Activated T-cell treated with anti-CD3 and anti-CD28 coated beads, Interleukin-2, amount 50 U/mL, for 4 hours (primary cell): ENCODE results near the gene ESPN. TPM values are rescaled to one million over a fixed set of nuclear protein-coding genes. Genes with fewer than 3 reads are reported as not detected.
A peak's percentile ranks its signal among the peaks of the same experiment; 100 is the strongest.
"Not testable (repeated sequence)": the region's sequence is repeated elsewhere in the genome, so short reads cannot be mapped to it uniquely, and the experiment has no call there.

Experiments used
- ATAC-seq, 2 donors: fragments of 200-7000 bp; cut with Tn5 transposase; one replicate each; pipeline ENCODE4 v1.10.0; 2021
- DNase-seq: peaks from one replicate; pipeline ENCODE4 v3.0.0-alpha.2; 2020
- H3K27me3 Mint-ChIP-seq: one replicate; pipeline ENCODE4 v1.8.0; 2021; ENCODE audit warnings: low read depth, mixed read lengths
- H3K36me3 Mint-ChIP-seq: one replicate; pipeline ENCODE4 v1.8.0; 2022; ENCODE audit warnings: mixed read lengths; ENCODE audit not compliant: insufficient read depth
- H3K4me1 Mint-ChIP-seq: one replicate; pipeline ENCODE4 v1.8.0; 2021; ENCODE audit warnings: low read depth, mixed read lengths
- H3K4me3 Mint-ChIP-seq: one replicate; pipeline ENCODE4 v1.8.0; 2021; ENCODE audit warnings: mild to moderate bottlenecking, moderate library complexity, mixed read lengths
- H3K9me3 Mint-ChIP-seq: one replicate; pipeline ENCODE4 v1.8.0; 2021; ENCODE audit warnings: mixed read lengths
- total RNA-seq, 3 donors: library from RNA; stranded (reverse); gene quantifications; one replicate each; pipeline ENCODE4 v1.2.1, GENCODE V29; 2021

ESPN gene
- total RNA-seq, 3 donors from 2014 or later, result 0.42 to 0.76 (median 0.60) TPM

DNA sequence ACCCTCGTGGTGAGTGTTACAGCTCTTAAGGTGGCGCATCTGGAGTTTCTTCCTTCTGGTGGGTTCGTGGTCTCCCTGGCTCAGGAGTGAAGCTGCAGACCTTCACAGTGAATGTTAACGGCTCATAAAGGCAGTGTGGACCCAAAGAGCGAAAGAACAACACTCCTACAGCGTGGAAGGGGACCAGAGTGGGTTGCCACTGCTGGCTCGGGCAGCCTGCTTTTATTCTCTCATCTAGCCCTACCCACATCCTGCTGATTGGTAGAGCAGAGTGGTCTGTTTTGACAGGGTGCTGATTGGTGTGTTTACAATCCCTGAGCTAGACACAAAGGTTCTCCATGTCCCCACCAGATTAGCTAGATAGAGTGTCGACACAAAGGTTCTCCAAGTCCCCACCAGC, 29.4 kb upstream of the ESPN start:
- ATAC-seq, DNase-seq: not testable (repeated sequence)
- H3K4me3 Mint-ChIP-seq, result peak overlapping the region; percentile 43

DNA sequence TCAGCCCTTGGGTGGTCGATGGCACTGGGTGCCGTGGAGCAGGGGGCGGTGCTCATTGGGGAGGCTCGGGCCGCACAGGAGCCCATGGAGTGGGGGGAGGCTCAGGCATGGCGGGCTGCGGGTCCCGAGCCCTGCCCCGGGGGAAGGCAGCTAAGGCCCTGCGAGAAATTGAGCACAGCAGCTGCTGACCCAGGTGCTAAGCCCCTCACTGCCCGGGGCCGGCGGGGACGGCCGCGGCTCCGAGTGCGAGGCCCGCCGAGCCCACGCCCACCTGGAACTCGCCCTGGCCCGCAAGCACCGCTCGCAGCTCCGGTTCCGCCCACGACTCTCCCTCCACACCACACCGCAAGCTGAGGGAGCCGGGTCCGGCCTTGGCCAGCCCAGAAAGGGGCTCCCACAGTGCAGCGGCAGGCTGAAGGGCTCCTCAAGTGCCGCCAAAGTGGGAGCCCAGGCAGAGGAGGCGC, 28.8 kb upstream of the ESPN start:
- not testable (repeated sequence) for H3K4me3 Mint-ChIP-seq, DNase-seq, H3K27me3 Mint-ChIP-seq

More for the DNA sequence above, 29.4 kb upstream of the ESPN start:
- not testable (repeated sequence) for H3K36me3 Mint-ChIP-seq, H3K27me3 Mint-ChIP-seq, H3K9me3 Mint-ChIP-seq
- H3K4me1 Mint-ChIP-seq, result peaks cover 20% of the 10 kb centered on the region

DNA sequence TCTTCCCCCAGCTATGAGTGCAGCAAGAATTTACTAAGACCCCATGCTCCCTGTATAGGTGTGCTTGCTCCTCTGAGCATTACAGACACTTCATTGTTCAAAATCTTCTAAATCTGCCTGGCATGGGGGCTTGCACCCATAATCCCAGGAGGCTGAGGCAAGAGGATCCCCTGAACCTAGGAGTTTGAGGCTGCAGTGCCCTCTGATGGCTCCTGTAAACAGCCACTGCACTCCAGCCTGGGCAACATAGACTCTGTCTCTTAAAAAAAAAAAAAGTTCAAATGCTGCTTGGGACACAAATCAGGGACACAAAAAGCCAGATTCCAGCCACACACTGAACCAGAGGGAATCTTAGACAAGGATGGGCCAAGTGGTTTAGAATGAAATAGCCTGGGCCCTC, 27.6 kb upstream of the ESPN start:
- DNase-seq, result no peak
- Mint-ChIP-seq H3K4me3 (no peak overlapping the region), H3K4me1 (peaks cover 18% of the 10 kb centered on the region), H3K9me3 (no peaks in the 10 kb centered on the region), H3K36me3 (no peaks in the 10 kb centered on the region), H3K27me3 (no peaks in the 10 kb centered on the region)
- no peak for ATAC-seq

More for the DNA sequence above, 28.8 kb upstream of the ESPN start:
- H3K4me1 Mint-ChIP-seq, result peaks cover 20% of the 10 kb centered on the region
- H3K9me3 Mint-ChIP-seq, ATAC-seq, H3K36me3 Mint-ChIP-seq: not testable (repeated sequence)

DNA sequence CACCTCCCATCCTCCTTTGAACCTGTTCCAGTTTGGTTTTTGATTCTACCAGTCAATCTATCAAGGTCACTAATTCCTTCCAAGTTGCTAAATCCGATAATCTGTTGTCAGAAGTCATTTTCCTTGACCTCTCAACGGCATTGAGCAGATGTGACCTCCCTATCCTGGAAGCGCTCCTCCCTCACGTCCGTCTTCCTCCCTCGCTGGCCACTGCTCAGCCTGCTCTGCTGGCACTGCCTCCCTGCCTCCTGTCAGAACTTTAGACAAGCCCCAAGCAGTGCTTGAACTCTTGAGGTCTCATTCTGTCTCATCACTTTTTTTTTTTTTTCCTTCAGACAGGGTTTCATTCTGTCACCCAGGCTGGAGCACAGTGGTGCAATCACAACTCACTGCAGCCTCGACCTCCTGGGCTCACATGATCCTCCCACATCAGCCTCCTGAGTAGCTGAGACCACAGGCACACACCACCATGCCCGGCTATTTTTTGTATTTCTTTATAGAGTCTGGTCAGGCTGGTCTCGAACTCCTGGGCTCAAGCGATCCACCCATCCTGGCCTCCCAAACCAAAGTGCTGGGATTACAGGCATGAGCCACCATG, 26.6 kb upstream of the ESPN start:
- Mint-ChIP-seq H3K9me3 (no peaks in the 10 kb centered on the region), H3K36me3 (no peaks in the 10 kb centered on the region), H3K4me3 (no peak overlapping the region), H3K4me1 (peaks cover 12% of the 10 kb centered on the region), H3K27me3 (peaks cover under 1% of the 10 kb centered on the region)
- no peak for DNase-seq
- no peak for ATAC-seq

DNA sequence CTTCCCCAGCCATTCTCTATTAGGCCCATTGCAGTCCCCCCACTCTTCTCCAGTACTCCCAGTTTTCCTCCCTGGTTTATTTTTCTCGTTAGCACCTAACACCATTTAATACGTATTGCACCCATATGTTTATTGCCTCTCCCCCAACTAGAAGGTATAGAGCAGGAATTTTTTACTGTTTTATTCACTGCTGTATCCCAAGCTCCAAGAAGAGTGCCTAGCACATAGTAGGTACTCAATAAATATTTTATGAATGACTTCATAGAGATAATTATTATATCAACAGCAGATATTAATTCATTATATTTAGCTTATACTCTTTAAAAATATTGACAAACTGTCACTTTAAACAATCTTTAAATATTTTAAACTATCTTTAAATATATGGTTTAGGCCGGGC, 25.3 kb upstream of the ESPN start:
- H3K4me3 Mint-ChIP-seq, result no peak overlapping the region
- DNase-seq, result no peak
- no peak for ATAC-seq
- peaks cover 2% of the 10 kb centered on the region for H3K27me3 Mint-ChIP-seq
- H3K36me3 Mint-ChIP-seq, result no peaks in the 10 kb centered on the region
- H3K9me3 Mint-ChIP-seq, result no peaks in the 10 kb centered on the region
- peaks cover 7% of the 10 kb centered on the region for H3K4me1 Mint-ChIP-seq

DNA sequence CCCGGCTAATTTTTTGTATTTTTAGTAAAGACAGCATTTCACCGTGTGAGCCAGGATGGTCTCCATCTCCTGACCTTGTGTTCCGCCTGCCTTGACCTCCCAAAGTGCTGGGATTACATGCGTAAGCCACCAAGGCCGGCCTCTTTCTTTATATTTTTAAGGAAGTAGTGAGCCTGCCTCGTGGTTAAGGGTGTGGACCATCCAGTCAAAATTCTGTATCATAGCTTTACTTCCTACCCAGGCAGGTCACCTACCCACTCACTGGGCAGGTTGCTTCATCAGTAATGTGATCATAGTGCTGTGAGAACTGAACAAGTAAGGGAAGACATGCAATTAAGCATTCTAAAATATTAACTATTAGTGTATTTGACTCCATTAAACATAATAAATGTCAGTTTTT, 22.9 kb upstream of the ESPN start:
- DNase-seq, result no peak
- Mint-ChIP-seq H3K36me3 (no peaks in the 10 kb centered on the region), H3K9me3 (no peaks in the 10 kb centered on the region), H3K27me3 (peaks cover 2% of the 10 kb centered on the region), H3K4me3 (no peak overlapping the region), H3K4me1 (peaks cover 3% of the 10 kb centered on the region)
- no peak for ATAC-seq

DNA sequence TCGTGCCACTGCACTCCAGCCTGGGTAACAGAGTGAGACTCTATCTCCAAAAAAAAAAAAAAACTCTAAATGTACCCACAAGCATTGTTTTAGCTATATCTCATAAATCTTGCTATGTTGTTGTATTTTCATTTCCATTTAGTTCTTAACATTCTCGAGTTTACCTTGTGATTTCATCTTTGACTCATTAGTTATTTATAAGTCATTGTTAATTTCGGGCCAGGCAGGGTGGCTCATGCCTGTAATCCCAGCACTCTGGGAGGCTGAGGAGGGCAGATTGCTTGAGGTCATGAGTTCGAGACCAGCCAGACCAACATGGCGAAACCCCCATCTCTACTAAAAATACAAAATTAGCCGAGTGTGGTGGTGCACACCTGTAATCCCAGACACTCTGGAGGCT, 16.6 kb upstream of the ESPN start:
- peaks cover 10% of the 10 kb centered on the region for H3K27me3 Mint-ChIP-seq
- peaks cover 3% of the 10 kb centered on the region for H3K4me1 Mint-ChIP-seq
- ATAC-seq, result no peak
- DNase-seq, result no peak
- H3K36me3 Mint-ChIP-seq, result no peaks in the 10 kb centered on the region
- no peaks in the 10 kb centered on the region for H3K9me3 Mint-ChIP-seq
- H3K4me3 Mint-ChIP-seq, result no peak overlapping the region

DNA sequence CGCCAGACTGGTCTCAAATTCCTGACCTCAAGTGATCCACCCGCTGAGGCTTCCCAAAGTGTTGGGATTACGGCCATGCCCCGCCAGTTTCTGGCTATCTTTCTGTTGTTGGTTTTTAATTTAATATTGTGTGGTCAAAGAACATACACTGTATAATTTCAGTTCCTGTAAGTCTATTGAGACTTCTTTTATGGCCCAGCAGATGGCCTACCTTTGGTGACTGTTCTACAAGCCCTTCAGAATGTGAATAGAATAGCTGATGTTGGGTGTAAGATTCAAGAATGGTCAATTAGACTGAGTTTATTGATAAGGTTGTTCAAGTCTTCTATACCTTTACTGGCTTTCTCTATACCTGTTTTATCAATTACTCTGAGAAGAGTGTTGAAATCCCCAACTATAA, 15.5 kb upstream of the ESPN start:
- Mint-ChIP-seq H3K4me1 (peaks cover 3% of the 10 kb centered on the region), H3K27me3 (peaks cover 17% of the 10 kb centered on the region), H3K36me3 (no peaks in the 10 kb centered on the region), H3K4me3 (no peak overlapping the region), H3K9me3 (no peaks in the 10 kb centered on the region)
- ATAC-seq, result no peak
- no peak for DNase-seq

DNA sequence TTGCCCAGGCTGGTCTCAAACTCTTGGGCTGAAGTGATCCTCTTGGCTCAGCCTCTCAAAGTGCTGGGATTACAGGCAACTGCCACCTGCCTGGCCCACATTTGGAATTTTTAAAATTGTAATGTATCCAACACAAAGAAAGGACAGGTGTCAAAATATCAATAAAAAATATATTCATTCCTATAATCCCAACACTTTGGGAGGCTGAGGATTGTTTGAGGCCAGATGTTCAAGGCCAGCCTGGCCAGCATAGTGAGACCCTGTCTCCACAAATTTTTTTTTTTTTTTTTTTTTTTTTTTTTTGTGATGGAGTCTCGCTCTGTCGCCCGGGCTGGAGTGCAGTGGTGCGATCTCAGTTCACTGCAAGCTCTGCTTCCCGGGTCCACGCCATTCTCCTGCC, 14.8 kb upstream of the ESPN start:
- no peak overlapping the region for H3K4me3 Mint-ChIP-seq

DNA sequence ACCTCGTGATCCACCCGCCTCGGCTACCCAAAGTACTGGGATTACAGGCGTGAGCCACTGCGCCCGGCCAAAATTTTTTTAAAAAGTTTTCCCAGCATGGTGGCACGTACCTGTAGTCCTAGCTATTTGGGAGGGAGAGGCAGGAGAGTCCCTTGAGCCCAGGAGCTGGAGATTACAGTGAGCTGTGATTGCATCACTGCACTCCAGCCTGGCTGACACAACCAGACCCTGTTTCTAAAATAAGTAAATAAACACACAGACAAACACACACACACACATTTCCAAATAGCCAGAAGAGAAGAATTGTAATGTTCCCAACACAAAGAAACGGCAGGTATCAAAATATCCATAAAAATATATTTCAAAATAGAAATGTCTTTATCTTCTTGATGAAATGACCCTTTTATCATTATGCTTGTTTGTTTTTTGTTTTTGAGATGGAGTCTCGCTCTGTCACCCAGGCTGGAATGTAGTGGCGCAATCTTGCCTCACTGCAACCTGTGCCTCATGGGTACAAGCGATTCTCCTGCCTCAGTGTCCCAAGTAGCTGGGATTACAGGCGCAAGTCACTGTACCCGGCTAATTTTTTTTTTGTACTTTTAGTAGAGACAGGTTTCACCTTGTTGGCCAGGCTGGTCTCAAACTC, 14.2 kb upstream of the ESPN start:
- ATAC-seq, result no peak

More for the DNA sequence above, 14.8 kb upstream of the ESPN start:
- ATAC-seq (no peak), DNase-seq (no peak)
- peaks cover 24% of the 10 kb centered on the region for H3K27me3 Mint-ChIP-seq
- peaks cover 6% of the 10 kb centered on the region for H3K4me1 Mint-ChIP-seq
- no peaks in the 10 kb centered on the region for H3K9me3 Mint-ChIP-seq
- no peaks in the 10 kb centered on the region for H3K36me3 Mint-ChIP-seq

DNA sequence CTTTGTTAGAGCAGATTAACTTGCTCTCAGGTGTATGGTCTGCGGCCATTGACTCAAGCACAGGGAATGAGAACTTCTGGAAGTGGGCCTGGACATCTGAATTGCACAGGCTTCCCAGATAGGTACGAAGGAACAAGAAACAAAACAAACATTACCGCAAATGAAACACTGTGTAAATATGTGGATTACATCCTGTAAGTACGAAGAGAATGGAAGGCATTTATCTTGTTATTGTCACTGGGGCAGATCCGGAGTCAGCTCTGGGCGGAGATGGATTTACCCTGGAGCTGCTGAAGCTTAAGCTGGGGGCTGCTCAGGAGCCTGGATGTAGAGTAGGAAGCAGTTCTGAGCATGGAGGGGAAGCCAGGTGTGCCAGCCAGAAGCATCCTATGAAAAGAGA, 11.7 kb upstream of the ESPN start:
- DNase-seq (no peak), ATAC-seq (no peak)
- H3K4me1 Mint-ChIP-seq, result peaks cover 4% of the 10 kb centered on the region
- H3K4me3 Mint-ChIP-seq, result no peak overlapping the region
- H3K9me3 Mint-ChIP-seq, result no peaks in the 10 kb centered on the region
- H3K27me3 Mint-ChIP-seq, result peaks cover 55% of the 10 kb centered on the region
- H3K36me3 Mint-ChIP-seq, result no peaks in the 10 kb centered on the region

More for the DNA sequence above, 14.2 kb upstream of the ESPN start:
- H3K9me3 Mint-ChIP-seq, result no peaks in the 10 kb centered on the region
- DNase-seq, result no peak
- peaks cover 4% of the 10 kb centered on the region for H3K4me1 Mint-ChIP-seq
- H3K4me3 Mint-ChIP-seq, result no peak overlapping the region
- no peaks in the 10 kb centered on the region for H3K36me3 Mint-ChIP-seq
- peaks cover 29% of the 10 kb centered on the region for H3K27me3 Mint-ChIP-seq

DNA sequence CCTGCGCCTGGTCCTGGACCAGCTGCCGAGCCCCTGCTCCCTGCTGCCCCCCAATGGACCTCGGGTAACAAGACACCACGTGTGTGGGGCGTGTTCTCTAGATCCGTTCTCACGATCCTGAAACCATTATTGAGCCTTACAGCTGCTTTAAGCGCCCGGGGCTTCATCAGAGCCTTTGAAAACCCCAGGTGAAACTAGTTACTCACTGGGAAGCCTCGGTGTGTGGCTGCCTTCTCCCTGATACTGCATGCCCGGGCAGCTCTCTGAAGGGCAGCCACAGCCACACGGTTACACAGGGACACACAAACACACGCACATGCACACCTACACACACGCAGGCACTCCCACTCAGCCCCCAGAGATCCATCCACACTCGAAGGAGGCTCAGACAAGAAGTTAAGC, 10.1 kb upstream of the ESPN start:
- no peaks in the 10 kb centered on the region for H3K9me3 Mint-ChIP-seq
- H3K27me3 Mint-ChIP-seq, result peaks cover 64% of the 10 kb centered on the region
- peaks cover 6% of the 10 kb centered on the region for H3K4me1 Mint-ChIP-seq
- no peak overlapping the region for H3K4me3 Mint-ChIP-seq
- DNase-seq (peak; percentile 38), ATAC-seq (peak; percentile 93 to 94)
- no peaks in the 10 kb centered on the region for H3K36me3 Mint-ChIP-seq

DNA sequence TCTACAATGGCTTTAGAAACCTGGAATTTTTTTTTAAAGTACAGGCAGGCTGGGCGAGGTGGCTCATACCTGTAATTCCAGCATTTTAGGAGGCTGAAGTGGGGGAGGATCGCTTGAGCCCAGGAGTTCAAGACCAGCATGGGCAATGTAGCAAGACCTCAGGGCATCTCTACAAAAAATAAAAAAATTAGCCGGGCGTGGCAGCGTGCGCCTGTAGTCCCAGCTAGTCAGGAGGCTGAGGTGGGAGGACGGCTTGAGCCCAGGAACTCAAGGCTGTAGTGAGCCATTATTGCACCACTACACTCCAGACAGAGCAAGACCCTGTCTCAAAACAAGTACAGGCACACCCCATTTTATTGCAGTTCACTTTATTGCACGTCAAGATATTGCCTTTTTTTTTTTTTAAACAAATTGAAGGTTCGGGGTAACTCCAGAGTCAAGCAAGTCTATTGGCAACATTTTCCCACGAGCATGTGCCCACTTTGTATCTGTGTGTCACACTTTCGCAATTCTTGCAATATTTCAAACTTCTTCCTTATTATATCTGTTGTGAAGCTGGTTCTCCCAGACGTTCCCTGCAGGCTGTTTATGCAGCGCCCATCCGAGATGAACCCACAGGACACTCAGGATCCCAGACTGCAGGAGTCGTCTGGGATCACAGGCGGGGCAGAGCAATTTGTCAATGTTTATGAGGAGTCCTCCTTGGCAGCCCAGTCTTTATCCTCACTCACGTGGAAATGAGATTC, 9.5 kb upstream of the ESPN start:
- H3K4me3 Mint-ChIP-seq, result no peak overlapping the region
- ATAC-seq (no peak), DNase-seq (no peak)
- no peaks in the 10 kb centered on the region for H3K9me3 Mint-ChIP-seq
- no peaks in the 10 kb centered on the region for H3K36me3 Mint-ChIP-seq
- peaks cover 7% of the 10 kb centered on the region for H3K4me1 Mint-ChIP-seq
- H3K27me3 Mint-ChIP-seq, result peaks cover 65% of the 10 kb centered on the region

DNA sequence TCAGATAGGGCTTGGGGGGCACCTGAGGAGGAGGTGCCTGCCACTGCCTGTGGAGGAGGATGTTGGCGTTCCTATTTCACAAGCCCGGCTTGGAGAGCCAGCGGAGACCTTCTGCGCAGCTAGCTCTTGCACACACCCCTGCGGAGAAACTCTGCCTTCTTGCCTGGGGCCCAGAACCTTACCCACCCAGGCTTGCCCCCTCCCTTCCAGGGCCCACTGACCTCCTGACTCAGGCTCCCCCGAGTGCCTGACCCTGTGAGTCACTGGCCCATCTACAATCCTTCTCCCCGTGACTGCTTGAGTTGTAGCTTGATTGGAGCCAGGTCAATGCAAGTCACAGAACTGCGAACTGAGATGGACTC, 8.3 kb upstream of the ESPN start:
- no peaks in the 10 kb centered on the region for H3K36me3 Mint-ChIP-seq
- ATAC-seq, result no peak
- no peak overlapping the region for H3K4me3 Mint-ChIP-seq
- H3K27me3 Mint-ChIP-seq, result peaks cover 72% of the 10 kb centered on the region
- no peak for DNase-seq
- peaks cover 12% of the 10 kb centered on the region for H3K4me1 Mint-ChIP-seq
- no peaks in the 10 kb centered on the region for H3K9me3 Mint-ChIP-seq

DNA sequence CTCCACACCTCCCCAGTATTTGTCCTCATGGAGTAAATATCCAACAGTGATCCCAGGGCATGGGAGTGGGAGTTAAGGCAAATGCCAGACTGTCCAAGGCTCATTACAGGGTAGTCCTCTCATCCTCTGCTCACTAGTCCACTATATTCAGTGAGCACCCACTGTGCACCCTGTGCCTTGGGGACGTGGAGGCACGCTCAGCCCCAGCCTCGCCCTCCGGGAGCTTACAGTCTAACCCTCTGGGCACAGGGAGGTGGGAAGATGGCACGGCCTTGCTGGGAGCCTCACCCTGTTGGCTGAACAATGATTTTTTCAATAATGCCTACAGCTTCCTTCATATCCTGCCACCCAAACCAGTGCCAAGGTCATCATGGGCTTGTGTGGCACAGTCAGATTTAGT, 7.7 kb upstream of the ESPN start:
- H3K4me3 Mint-ChIP-seq, result no peak overlapping the region
- H3K9me3 Mint-ChIP-seq, result no peaks in the 10 kb centered on the region
- DNase-seq (no peak), ATAC-seq (no peak)
- peaks cover 12% of the 10 kb centered on the region for H3K4me1 Mint-ChIP-seq
- H3K27me3 Mint-ChIP-seq, result peaks cover 79% of the 10 kb centered on the region
- H3K36me3 Mint-ChIP-seq, result no peaks in the 10 kb centered on the region
